ENCODE results near the gene SSH2.

GRCh38 chr17:29582254-29582765, 347.7 kb downstream of the SSH2 start:
- TF ChIP-seq POLR2A (IDR thresholded peaks at IDR 0.05; ENCODE audit: low read length) (no peak), GATA1 (IDR thresholded peaks at IDR 0.05; ENCODE audit: low read depth, low read length) (no peak)
